Activated CD4-positive, alpha-beta T cell treated with anti-CD3 and anti-CD28 coated beads for 4 hours (primary cell): ENCODE measurements around the gene IGF2R.
"Not testable (repeated sequence)": the region's sequence is repeated elsewhere in the genome, so short reads cannot be mapped to it uniquely, and the experiment has no call there.

Experiments used
- DNase-seq, 2 donors: peaks; one replicate each; pipeline ENCODE4 v3.0.0-alpha.2; 2020

The IGF2R gene

GRCh38 chr6:159952289-159953005, 16.4 kb upstream of the IGF2R start:
- no peak for DNase-seq

GRCh38 chr6:159953091-159953601, 15.7 kb upstream of the IGF2R start:
- no peak for DNase-seq

GRCh38 chr6:159955945-159956361, 12.9 kb upstream of the IGF2R start:
- no peak for DNase-seq

GRCh38 chr6:159957071-159957673, 11.7 kb upstream of the IGF2R start:
- no peak for DNase-seq

- no peak for DNase-seq
Measured at GRCh38 chr6:159959165-159959975, 9.5 kb upstream of the IGF2R start.

- no peak for DNase-seq
Measured at GRCh38 chr6:159959976-159960384, 8.9 kb upstream of the IGF2R start.

- no peak for DNase-seq
Measured at GRCh38 chr6:159960485-159960884, 8.4 kb upstream of the IGF2R start.

- no peak for DNase-seq
Measured at GRCh38 chr6:159961528-159961927, 7.4 kb upstream of the IGF2R start.

GRCh38 chr6:159963111-159963510, 5.8 kb upstream of the IGF2R start:
- DNase-seq = no peak

GRCh38 chr6:159964046-159964445, 4.8 kb upstream of the IGF2R start:
- no peak for DNase-seq

- DNase-seq = no peak
Measured at GRCh38 chr6:159966339-159966738, 2.5 kb upstream of the IGF2R start.

GRCh38 chr6:159966981-159967380, 1.9 kb upstream of the IGF2R start:
- DNase-seq = no peak

GRCh38 chr6:159967621-159968020, 1.3 kb upstream of the IGF2R start:
- not testable (repeated sequence) for DNase-seq

- peak; percentile 31 to 32 for DNase-seq
Measured at GRCh38 chr6:159969204-159969912, 476 bp downstream of the IGF2R start.

GRCh38 chr6:159969921-159970320, 1.0 kb downstream of the IGF2R start:
- peak in 1 of 2 donors; percentile 21 for DNase-seq

- no peak for DNase-seq
Measured at GRCh38 chr6:159970659-159971063, 1.8 kb downstream of the IGF2R start.

- DNase-seq = no peak
Measured at GRCh38 chr6:159971341-159972178, 2.7 kb downstream of the IGF2R start.

- no peak for DNase-seq
Measured at GRCh38 chr6:159972506-159973268, 3.8 kb downstream of the IGF2R start.

GRCh38 chr6:159973406-159973805, 4.5 kb downstream of the IGF2R start:
- no peak for DNase-seq

GRCh38 chr6:159973951-159974350, 5.1 kb downstream of the IGF2R start:
- DNase-seq = no peak

GRCh38 chr6:159974932-159975331, 6.0 kb downstream of the IGF2R start:
- no peak for DNase-seq
